ENCODE data around the gene ARHGAP15.

The ARHGAP15 gene

DNA sequence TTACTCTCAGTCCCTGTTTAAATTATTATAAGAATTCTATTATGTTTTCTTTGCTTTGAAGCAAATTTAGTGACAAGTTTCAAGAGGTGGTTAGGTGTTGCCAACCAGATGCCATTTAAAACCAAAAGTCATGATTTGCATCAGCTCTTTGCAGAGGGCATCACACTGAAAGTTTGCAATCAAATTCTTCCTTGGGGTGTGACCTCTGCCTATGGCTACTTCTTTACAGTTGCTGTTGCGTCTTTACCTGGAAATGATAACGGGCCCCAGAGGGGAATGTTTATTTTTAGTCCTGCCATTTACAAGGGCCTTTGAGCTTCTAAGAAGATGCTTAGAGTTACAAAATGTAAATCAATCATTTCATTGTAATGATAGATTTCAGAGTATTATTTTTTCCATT, 561.0 kb downstream of the ARHGAP15 start:
- no peak for DNase-seq (ENCODE audit: low read depth in 2 of 2)
- no peak for TF ChIP-seq CTCF (IDR thresholded peaks at IDR 0.05; ENCODE audit: low read depth, low read length)
- H3K4me3 ChIP-seq (replicated peaks in 1 of 2; ENCODE audit: low read depth in 2 of 2, low read length in 2 of 2), result no peak overlapping the region

- no peak for TF ChIP-seq CTCF (IDR thresholded peaks at IDR 0.05; ENCODE audit: low read depth, low read length)
- no peak overlapping the region for H3K4me3 ChIP-seq (replicated peaks in 1 of 2; ENCODE audit: low read depth in 2 of 2, low read length in 2 of 2)
- DNase-seq (ENCODE audit: low read depth in 2 of 2), result no peak
Measured at GRCh38 chr2:143691121-143691520, 561.9 kb downstream of the ARHGAP15 start.

DNA sequence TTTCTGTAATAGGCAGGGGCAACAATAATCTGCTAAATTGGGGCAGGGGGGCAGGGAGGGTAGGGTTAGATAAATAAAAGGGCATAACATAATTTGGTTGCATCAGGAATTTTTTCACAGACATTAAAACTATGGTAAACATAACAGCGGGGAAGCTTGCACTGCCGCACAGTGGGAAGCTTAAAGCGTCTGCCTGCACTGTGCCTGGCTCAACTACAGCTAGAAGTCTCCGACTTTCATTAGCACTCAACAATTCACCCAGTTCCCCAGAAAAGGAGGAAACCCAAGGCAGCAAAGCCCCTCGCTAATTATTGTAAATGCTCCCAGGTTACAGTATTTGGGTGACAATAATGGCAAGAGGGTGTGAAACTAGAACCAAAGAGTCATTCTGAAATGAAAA, 562.9 kb downstream of the ARHGAP15 start:
- TF ChIP-seq CTCF (IDR thresholded peaks at IDR 0.05; ENCODE audit: low read depth, low read length), result no peak
- DNase-seq (ENCODE audit: low read depth in 2 of 2), result no peak
- no peak overlapping the region for H3K4me3 ChIP-seq (replicated peaks in 1 of 2; ENCODE audit: low read depth in 2 of 2, low read length in 2 of 2)

DNA sequence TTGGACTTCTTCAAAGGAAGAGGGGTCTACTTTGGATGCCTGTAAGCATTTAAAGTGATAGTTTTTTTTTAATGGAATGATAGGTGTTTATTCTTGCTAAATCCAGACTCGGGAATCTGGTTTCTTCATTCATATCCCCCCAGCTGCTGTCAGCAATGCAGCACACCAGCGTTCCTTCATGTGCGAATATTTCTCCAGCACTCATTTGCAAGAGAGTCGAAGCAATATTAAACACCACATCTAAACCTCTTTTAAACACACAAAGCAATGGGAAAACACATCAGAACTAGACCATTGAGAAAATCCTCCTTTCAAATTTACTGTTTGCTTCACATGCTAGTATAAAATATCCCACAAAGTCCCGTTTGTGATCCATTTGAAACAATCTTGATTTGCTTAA, 563.7 kb downstream of the ARHGAP15 start:
- no peak for DNase-seq (ENCODE audit: low read depth in 2 of 2)
- no peak for TF ChIP-seq CTCF (IDR thresholded peaks at IDR 0.05; ENCODE audit: low read depth, low read length)
- no peak overlapping the region for H3K4me3 ChIP-seq (replicated peaks in 1 of 2; ENCODE audit: low read depth in 2 of 2, low read length in 2 of 2)

DNA sequence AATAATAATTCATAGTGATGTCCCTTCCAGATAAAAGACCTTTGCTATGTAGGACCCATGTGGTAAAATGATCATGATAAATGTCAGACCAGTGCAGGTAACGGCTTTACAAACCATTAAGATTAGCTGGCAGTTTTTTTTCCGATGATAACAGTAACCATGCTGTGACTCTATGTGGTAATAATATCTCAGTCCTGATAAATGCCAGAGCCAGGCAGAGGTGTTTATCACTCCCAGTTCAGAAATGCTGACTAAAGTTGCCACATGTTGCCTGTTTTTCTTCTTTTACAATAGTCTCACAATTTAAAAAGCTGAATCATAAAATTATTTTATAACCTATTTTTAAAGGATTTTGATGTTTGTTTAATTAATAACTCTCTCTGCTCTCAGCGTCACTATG, 565.1 kb downstream of the ARHGAP15 start:
- no peak overlapping the region for H3K4me3 ChIP-seq (replicated peaks in 1 of 2; ENCODE audit: low read depth in 2 of 2, low read length in 2 of 2)
- DNase-seq (ENCODE audit: low read depth in 2 of 2), result no peak
- no peak for TF ChIP-seq CTCF (IDR thresholded peaks at IDR 0.05; ENCODE audit: low read depth, low read length)

DNA sequence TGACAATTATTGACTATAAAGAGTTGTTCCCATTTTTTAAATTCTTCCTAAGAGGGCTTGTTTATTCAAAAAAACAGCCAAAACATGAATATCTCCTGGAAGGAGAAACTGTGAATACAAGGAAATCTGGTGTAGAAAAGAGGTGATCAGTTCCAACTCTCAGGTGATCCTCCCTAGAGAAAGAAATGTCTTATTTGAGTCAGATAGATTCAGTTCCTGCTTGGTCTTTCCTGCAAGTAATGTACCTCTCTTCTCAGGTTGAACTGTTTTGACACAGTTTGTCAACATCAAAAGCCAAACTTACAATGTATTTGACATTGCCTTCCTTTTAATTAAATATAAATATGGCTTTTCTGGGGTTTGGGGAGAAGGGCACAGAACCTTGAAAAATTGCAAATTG, 567.4 kb downstream of the ARHGAP15 start:
- no peak overlapping the region for H3K4me3 ChIP-seq (replicated peaks in 1 of 2; ENCODE audit: low read depth in 2 of 2, low read length in 2 of 2)
- DNase-seq (ENCODE audit: low read depth in 2 of 2), result no peak
- TF ChIP-seq CTCF (IDR thresholded peaks at IDR 0.05; ENCODE audit: low read depth, low read length), result no peak

DNA sequence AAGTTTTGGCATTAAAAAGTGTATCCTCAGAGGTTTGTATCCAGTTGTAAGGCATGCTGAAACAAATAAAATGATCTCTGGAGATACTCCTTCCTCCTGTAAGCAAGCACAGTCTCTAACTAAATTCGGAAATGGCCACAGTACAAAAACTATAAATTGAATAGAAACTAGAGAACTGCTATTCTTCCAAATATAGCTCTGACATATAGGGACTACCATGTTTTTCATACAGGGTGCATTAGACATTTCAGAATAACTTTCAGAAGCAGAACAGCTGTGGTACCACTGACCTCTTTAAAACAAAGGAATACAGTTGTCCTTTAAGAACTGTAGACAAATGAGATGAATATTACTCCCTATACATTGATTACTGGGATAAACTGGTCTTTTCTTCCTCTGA, 568.5 kb downstream of the ARHGAP15 start:
- TF ChIP-seq CTCF (IDR thresholded peaks at IDR 0.05; ENCODE audit: low read depth, low read length), result no peak
- H3K4me3 ChIP-seq (replicated peaks in 1 of 2; ENCODE audit: low read depth in 2 of 2, low read length in 2 of 2), result no peak overlapping the region
- DNase-seq (ENCODE audit: low read depth in 2 of 2), result no peak

All from cardiac fibroblast (primary cell).